DMS114 treated with DMSO at 0.1 percent for 48 hours (cell line): Measurements from ENCODE around the gene KIF13A.
"Not testable (repeated sequence)": the region's sequence is repeated elsewhere in the genome, so short reads cannot be mapped to it uniquely, and the experiment has no call there.

Source experiments
- DNase-seq: peaks from one replicate; lab custom pipeline; 2025; ENCODE audit not compliant: unreplicated experiment; lab: John Stamatoyannopoulos, UW

KIF13A gene

GRCh38 chr6:17904491-17905120 is 82.8 kb downstream of the KIF13A start:
- no peak for DNase-seq

GRCh38 chr6:17902974-17903373 is 84.5 kb downstream of the KIF13A start:
- DNase-seq = no peak

DNA sequence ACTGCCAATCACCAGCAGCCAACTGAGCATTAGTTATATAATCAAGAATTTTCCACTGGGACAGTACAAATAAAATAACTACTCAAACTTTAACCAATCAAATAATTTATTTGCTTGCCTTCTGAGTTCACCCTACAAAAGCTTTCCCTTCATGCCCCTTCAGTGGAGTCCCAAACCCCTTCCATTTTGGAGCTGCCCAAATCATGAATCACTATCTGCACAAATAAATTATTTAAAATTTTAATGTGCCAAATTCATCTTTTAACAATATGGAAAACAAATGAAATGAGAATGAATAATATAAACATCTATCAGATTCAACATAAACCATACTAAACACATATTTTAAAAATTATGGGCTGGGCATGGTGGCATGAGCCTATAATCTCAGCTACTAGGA is 85.9 kb downstream of the KIF13A start:
- no peak for DNase-seq

DNA sequence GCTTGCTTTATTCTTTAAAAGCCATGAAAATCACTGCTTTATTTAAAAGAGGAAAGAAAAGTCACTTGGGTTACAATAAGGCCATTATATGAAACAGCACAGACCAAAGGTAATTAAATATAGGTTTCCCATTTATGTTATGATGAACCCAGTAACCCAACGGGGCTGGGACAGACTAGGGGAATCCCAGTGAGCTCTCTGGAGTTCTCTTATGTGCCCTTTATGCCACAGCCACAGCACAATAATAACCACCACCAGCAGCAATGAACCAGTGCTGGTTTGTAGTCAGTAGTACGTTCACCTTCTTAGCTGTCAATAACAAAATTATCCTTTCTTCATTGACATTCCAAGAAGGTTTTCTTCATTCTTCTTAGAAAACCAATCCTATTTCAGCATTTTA is 87.4 kb downstream of the KIF13A start:
- DNase-seq = no peak

GRCh38 chr6:17899491-17899890 is 87.9 kb downstream of the KIF13A start:
- no peak for DNase-seq

- no peak for DNase-seq
These were observed 89.8 kb downstream of the KIF13A start for GRCh38 chr6:17897681-17898080.

DNA sequence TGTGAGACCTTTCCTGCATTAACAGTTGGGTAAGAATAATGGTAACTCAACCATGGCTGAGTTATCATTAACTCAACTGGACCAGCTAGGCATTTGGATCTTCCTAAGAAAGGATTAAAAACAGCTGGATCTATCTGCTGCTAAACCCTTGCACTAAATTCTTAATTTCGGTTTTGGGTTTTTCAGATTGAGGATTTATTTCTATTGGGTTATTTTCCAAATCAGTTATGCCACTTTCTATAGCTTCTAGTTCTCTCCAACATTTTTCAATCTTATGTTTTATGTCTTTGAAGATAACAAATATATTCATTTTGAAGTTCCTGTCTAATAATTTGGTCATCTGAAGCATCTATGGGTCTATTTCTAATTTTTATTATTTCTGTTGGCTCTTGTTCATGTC is 92.5 kb downstream of the KIF13A start:
- DNase-seq = no peak

GRCh38 chr6:17894191-17894590 is 93.2 kb downstream of the KIF13A start:
- DNase-seq = no peak

GRCh38 chr6:17892097-17892686 is 95.2 kb downstream of the KIF13A start:
- no peak for DNase-seq

GRCh38 chr6:17890309-17890708 is 97.1 kb downstream of the KIF13A start:
- DNase-seq = no peak

DNA sequence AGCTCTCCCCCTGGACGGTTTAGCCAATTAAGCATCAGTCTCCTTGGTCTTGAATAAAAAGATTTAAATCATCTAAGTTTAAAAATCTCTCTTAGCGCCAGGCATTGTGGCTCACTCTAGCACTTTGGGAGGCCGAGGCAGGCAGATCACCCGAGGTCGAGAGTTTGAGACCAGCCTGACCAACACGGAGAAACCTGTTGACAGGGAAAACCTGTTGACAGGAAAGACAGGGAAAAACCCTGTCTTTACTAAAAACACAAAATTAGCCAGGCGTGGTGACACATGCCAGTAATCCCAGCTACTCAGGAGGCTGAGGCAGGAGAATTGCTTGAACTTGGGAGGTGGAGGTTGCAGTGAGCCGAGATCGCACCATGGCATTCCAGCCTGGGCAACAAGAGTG is 97.7 kb downstream of the KIF13A start:
- DNase-seq = not testable (repeated sequence)

GRCh38 chr6:17886891-17887290 is 100.5 kb downstream of the KIF13A start:
- no peak for DNase-seq

- DNase-seq = no peak
These were observed 101.4 kb downstream of the KIF13A start for GRCh38 chr6:17885889-17886576.

DNA sequence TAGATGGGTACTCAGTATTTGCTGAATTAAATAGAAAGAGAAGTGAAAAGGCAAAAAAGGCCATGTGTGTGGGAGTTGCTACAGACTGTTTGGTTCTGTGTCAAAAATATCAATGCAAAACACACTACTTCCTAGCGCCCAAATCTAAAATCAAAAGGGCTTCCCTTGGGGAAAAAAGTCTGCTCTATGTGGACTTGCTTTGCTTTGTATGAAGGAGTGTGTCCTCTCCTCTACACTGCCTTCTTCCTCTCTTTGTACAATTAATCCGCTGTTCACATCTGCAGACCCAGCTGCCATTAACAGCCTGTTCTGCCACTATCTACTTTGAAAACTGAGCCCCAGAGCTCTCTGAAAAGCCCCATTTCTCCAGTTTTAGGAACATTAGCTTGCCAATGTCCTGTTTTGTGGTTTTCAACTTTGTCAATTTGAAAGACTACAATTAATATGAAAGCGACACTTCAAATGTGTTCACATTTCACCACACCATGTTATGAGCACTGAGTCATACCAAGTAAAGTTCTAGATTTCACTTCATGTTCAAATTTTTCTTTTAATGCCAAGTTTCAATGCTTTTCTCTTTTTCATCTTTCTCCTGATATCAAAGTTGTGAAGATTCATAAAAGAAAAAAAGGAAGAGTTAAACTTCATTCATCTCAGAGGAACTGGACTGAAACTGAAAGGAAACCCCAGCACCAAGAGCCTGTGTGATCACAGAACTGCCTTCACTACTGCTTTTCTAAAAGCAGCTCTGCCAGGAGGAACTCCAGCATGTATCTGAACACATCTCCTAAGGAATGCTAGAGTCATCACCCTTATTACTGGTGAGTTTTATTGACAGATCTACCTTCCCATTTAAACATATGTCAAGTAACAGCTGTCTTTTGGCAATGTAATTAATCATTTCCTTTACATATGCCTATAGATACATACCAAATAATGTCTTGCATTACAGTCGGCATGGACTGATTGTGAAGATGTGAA is 102.6 kb downstream of the KIF13A start:
- DNase-seq = no peak

DNA sequence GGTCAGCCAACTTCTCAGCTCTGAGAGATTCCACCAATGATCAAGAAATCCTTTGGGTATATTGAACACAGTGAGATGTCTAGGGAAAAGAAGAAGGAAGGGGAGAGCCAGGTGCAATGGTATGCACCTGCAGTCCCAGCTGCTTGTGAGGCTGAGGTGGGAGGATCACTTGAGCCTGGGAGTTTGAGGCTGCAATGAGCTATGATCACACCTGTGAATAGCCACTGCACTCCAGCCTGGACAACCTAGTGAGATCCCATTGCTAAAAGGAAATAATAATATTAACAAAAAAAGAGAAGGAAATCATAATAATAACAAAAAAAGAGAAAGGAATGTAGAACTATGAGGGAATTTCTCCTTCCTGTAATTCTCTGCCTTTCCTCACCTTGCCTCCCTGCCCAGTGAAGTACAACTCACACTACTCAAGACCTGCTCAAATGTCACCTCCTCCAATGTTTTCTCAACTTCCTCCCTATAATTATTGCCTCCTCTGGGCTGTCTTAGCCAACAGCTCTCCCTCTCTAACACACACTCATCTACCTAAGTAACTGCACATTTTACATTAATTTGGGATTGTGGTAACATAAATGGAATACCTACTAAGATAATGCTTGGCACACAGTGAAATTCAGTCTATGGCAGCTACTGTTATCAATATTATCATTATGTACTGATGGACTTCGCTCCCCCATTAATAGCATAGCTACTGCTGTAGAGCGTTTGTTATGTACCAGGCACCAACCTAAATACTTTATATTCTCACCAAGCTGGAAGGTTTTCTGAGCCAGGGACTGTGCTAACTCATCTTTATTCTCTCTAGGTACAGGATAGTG is 103.6 kb downstream of the KIF13A start:
- no peak for DNase-seq

DNA sequence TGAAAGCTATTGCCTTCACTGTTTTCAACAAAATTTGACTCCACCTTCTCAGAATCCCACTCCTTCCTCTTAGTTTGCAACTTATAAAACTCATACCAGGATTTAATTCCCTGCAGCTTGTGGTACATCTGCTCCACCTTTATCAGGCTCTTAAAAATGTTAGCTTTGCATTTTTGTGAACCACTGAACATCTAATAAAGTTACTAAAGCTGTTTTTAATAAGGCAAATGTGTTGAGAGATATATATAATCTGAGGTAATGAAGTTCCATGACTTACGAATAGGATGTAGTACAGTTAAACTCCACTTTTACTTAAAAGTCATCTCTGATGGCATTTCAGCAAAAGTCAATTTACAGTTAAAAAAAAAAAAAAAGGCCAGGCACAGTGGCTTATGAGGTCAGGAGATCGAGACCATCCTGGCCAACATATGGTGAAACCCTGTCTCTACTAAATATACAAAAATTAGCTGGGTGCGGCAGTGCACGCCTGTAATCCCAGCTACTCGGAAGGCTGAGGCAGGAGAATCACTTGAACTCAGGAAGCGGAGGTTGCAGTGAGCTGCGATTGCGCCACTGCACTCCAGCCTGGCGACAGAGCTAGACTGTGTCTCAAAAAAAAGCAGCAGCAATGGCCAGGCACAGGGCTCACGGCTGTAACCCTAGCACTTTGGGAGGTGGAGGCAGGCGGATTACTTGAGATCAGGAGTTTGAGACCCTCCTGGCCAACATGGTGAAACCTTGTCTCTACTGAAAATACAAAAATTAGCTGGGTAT is 106.2 kb downstream of the KIF13A start:
- DNase-seq = no peak

- no peak for DNase-seq
These were observed 108.3 kb downstream of the KIF13A start for GRCh38 chr6:17879184-17879583.

- no peak for DNase-seq
These were observed 108.7 kb downstream of the KIF13A start for GRCh38 chr6:17878734-17879133.

DNA sequence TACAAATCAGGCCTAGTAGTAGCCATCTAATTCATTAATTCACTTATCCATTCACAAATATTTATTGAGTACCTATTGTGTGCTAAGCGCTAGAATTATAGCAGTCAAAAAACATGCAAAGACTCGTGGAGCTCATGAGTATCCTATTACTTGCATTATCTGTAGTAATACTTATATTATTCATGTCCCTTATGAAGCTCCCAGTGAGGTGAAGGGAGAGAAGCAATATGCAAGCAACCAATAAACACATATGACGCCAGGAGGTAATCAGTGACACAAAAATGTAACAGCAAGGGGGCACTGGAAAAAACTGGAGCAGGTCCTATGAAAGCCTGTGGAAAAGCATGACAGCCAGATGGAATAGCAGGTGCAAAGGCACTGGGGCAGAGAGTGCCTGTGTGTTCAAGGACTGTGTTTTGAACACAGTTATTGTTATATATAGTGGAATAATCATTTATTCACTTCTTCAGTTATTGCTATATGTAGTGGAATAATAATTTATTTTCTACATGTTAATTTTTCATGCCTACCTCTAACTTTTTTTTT is 109.5 kb downstream of the KIF13A start:
- DNase-seq = no peak
